Skin epidermis (tissue), 12 donors: Measurements from ENCODE around the gene SCN7A.

Experiments used
- H3K27ac ChIP-seq, 21 experiments: fragments of 200-600 bp; sonication (generic) in 11 of 21; one replicate each; pipeline ENCODE4 v1.5.0; 2020; ENCODE audit warnings: mild to moderate bottlenecking in 3 of 21, inconsistent platforms in 2 of 21, moderate library complexity in 2 of 21
- H3K4me3 ChIP-seq, 7 experiments: fragments of 200-600 bp; sonication (generic) in 2 of 7; one replicate each; pipeline ENCODE4 v1.5.0; 2020; ENCODE audit warnings: inconsistent platforms in 2 of 7, mild to moderate bottlenecking in 2 of 7, moderate library complexity in 1 of 7

SCN7A gene

GRCh38 chr2:166406374-166406773, 87.7 kb downstream of the SCN7A start:
- Histone ChIP-seq H3K27ac (no peak overlapping the region), H3K4me3 (no peak overlapping the region)

- Histone ChIP-seq H3K4me3 (no peak overlapping the region), H3K27ac (no peak overlapping the region)
These were observed 88.5 kb downstream of the SCN7A start for GRCh38 chr2:166405569-166405926.

- no peak overlapping the region for H3K4me3 ChIP-seq
- H3K27ac ChIP-seq, result no peak overlapping the region
These were observed 89.0 kb downstream of the SCN7A start for GRCh38 chr2:166404831-166405568.

GRCh38 chr2:166394245-166394644, 99.8 kb downstream of the SCN7A start:
- no peak overlapping the region for H3K27ac ChIP-seq

GRCh38 chr2:166393008-166393407, 101.0 kb downstream of the SCN7A start:
- no peak overlapping the region for H3K4me3 ChIP-seq
- H3K27ac ChIP-seq, result no peak overlapping the region

More at GRCh38 chr2:166394245-166394644, 99.8 kb downstream of the SCN7A start:
- no peak overlapping the region for H3K4me3 ChIP-seq

GRCh38 chr2:166388481-166389070, 105.5 kb downstream of the SCN7A start:
- H3K27ac ChIP-seq, result no peak overlapping the region
- no peak overlapping the region for H3K4me3 ChIP-seq

- no peak overlapping the region for H3K27ac ChIP-seq
These were observed 108.7 kb downstream of the SCN7A start for GRCh38 chr2:166385313-166385712.

GRCh38 chr2:166384774-166385173, 109.3 kb downstream of the SCN7A start:
- no peak overlapping the region for H3K27ac ChIP-seq
- H3K4me3 ChIP-seq, result no peak overlapping the region

More at GRCh38 chr2:166385313-166385712, 108.7 kb downstream of the SCN7A start:
- no peak overlapping the region for H3K4me3 ChIP-seq

GRCh38 chr2:166382448-166382847, 111.6 kb downstream of the SCN7A start:
- no peak overlapping the region for H3K27ac ChIP-seq
- no peak overlapping the region for H3K4me3 ChIP-seq

- H3K4me3 ChIP-seq, result no peak overlapping the region
- no peak overlapping the region for H3K27ac ChIP-seq
These were observed 113.4 kb downstream of the SCN7A start for GRCh38 chr2:166380615-166381014.

GRCh38 chr2:166376873-166377272, 117.2 kb downstream of the SCN7A start:
- Histone ChIP-seq H3K27ac (no peak overlapping the region), H3K4me3 (no peak overlapping the region)

- Histone ChIP-seq H3K4me3 (peak overlapping the region in 5 of 7 experiments; percentile 27 to 51 (median 36)), H3K27ac (peak overlapping the region in 1 of 21 experiments; percentile 3)
These were observed 117.6 kb downstream of the SCN7A start for GRCh38 chr2:166376488-166376828.

GRCh38 chr2:166375736-166376487, 118.1 kb downstream of the SCN7A start, which contains the start of gene SCN9A:
Gene SCN9A, minus strand, starts transcription at chr2:166375944. Its CDS starts 64,188 bp downstream, at chr2:166311756.
- peak within 1 kb of the TSS in 3 of 21 experiments; percentile 2 to 25 (median 3) for H3K27ac ChIP-seq
- peak within 1 kb of the TSS; percentile 23 to 51 (median 36) for H3K4me3 ChIP-seq

GRCh38 chr2:166375195-166375735, 118.8 kb downstream of the SCN7A start:
- H3K27ac ChIP-seq, result peak overlapping the region in 2 of 21 experiments; percentile 2 to 25
- H3K4me3 ChIP-seq, result peak overlapping the region; percentile 23 to 51 (median 36)

- H3K4me3 ChIP-seq, result no peak overlapping the region
These were observed 120.1 kb downstream of the SCN7A start for GRCh38 chr2:166373951-166374350.

GRCh38 chr2:166373539-166373938, 120.5 kb downstream of the SCN7A start:
- no peak overlapping the region for H3K27ac ChIP-seq
- no peak overlapping the region for H3K4me3 ChIP-seq

More at GRCh38 chr2:166373951-166374350, 120.1 kb downstream of the SCN7A start:
- no peak overlapping the region for H3K27ac ChIP-seq

- Histone ChIP-seq H3K4me3 (no peak overlapping the region), H3K27ac (no peak overlapping the region)
These were observed 120.9 kb downstream of the SCN7A start for GRCh38 chr2:166373105-166373504.

GRCh38 chr2:166372046-166372445, 122.0 kb downstream of the SCN7A start:
- Histone ChIP-seq H3K27ac (no peak overlapping the region), H3K4me3 (no peak overlapping the region)

GRCh38 chr2:166365803-166366420, 128.1 kb downstream of the SCN7A start:
- Histone ChIP-seq H3K4me3 (no peak overlapping the region), H3K27ac (no peak overlapping the region)

- no peak overlapping the region for H3K27ac ChIP-seq
These were observed 128.8 kb downstream of the SCN7A start for GRCh38 chr2:166365239-166365638.

More at GRCh38 chr2:166365239-166365638, 128.8 kb downstream of the SCN7A start:
- H3K4me3 ChIP-seq, result no peak overlapping the region
